Measurements from ENCODE around the gene TMEM87A. TPM values are rescaled to one million over a fixed set of nuclear protein-coding genes. Genes with fewer than 3 reads are reported as not detected.

The TMEM87A gene
- total and polyA plus RNA-seq, 2 of the 4 experiments (the other 2 are of a cell fraction) = 16.6 to 45.3 TPM

GRCh38 chr15:42239528-42240182 is 33.6 kb downstream of the TMEM87A start:
- Histone ChIP-seq H2AK9ac (replicated peaks; ENCODE audit: low read depth, low read length, poor library complexity) (no peak overlapping the region), H3K56ac (ENCODE audit: extremely low read depth, insufficient read depth, low read length) (no peak overlapping the region), H3K9ac (ENCODE audit: low read depth, low read length) (no peak overlapping the region), H3K79me1 (ENCODE audit: low read depth in 1 of 2, low read length in 2 of 2) (peaks cover 14 to 41% of the 10 kb centered on the region in 2 experiments), H4K5ac (ENCODE audit: low read depth, low read length) (peak overlapping the region; percentile 55; the same call in 1 of the 2 replicates), H3K9me1 (ENCODE audit: insufficient read depth, low read length) (peaks cover 3% of the 10 kb centered on the region; the same call in 1 of the 2 replicates), H3K36me3 (ENCODE audit: control insufficient read depth, insufficient read depth, low read length) (peaks cover 24% of the 10 kb centered on the region), H2AK5ac (ENCODE audit: low read depth, low read length) (no peak overlapping the region), H3K14ac (replicated peaks; ENCODE audit: low read depth, low read length) (no peak overlapping the region), H3K18ac (ENCODE audit: low read depth, low read length) (peak overlapping the region; percentile 69; the same call in 1 of the 2 replicates), H3K4me3 (ENCODE audit: insufficient read depth, low read depth, low read length) (no peak overlapping the region), H2BK20ac (ENCODE audit: low read depth, low read length) (no peak overlapping the region), H3K4me2 (ENCODE audit: low read depth, low read length) (peak overlapping the region; percentile 74; the same call in 1 of the 2 replicates), H4K8ac (ENCODE audit: low read depth in 2 of 2, low read length in 2 of 2) (peak overlapping the region in 1 of 2 experiments; percentile 54; a peak in 2 of 4 replicates), H4K20me1 (ENCODE audit: insufficient read depth, low read length) (no peaks in the 10 kb centered on the region), H2AFZ (replicated peaks; ENCODE audit: low read length, poor library complexity) (no peak overlapping the region), H3K4ac (ENCODE audit: low read depth, low read length) (no peak overlapping the region), H3K23ac (ENCODE audit: low read depth, low read length) (no peak overlapping the region; the same call in 1 of the 2 replicates), H4K91ac (ENCODE audit: insufficient read depth, low read depth, low read length) (no peak overlapping the region), H3K9me3 (ENCODE audit: control insufficient read depth, insufficient read depth, low read length) (no peaks in the 10 kb centered on the region), H2BK120ac (ENCODE audit: low read depth, low read length) (peak overlapping the region; percentile 11; the same call in 1 of the 2 replicates), H3K27ac (ENCODE audit: insufficient read depth, low read length) (peak overlapping the region; percentile 61; the same call in 1 of the 2 replicates), H3K4me1 (ENCODE audit: control insufficient read depth, insufficient read depth, low read length) (peaks cover 2% of the 10 kb centered on the region; the same call in 1 of the 2 replicates), H2BK5ac (ENCODE audit: low read depth, low read length, poor library complexity, severe bottlenecking) (peak overlapping the region; percentile 88), H2BK15ac (ENCODE audit: low read depth, low read length) (no peak overlapping the region), H3K27me3 (ENCODE audit: control insufficient read depth, insufficient read depth, low read length) (no peaks in the 10 kb centered on the region)
- peak; percentile 89 for ATAC-seq (ENCODE audit: low read depth)
- in situ Hi-C loops (cut with MboI; ENCODE audit: low sequenced_read_pairs) (no loop called here), intact Hi-C loops (cut with micrococcal nuclease) (no loop called here), dilution Hi-C loops (cut with HindIII; ENCODE audit: low sequenced_read_pairs, unreplicated experiment) (no loop called here)
- no TSS peak for BruUV-seq (replicated peaks)
- CTCF ChIA-PET = no interaction called here
- POLR2A ChIA-PET (ENCODE audit: unreplicated experiment) = no interaction called here
- DNase-seq = peak; percentile 46
- TF ChIP-seq USF2 (IDR thresholded peaks at IDR 0.05; ENCODE audit: low read depth, low read length) (no peak), BHLHE40 (IDR thresholded peaks at IDR 0.05; ENCODE audit: low read depth, low read length) (no peak), FOS (IDR thresholded peaks at IDR 0.05; ENCODE audit: low read depth, low read length) (no peak), MAZ (IDR thresholded peaks at IDR 0.05; ENCODE audit: borderline replicate concordance, low read depth, low read length) (no peak), MXI1 (IDR thresholded peaks at IDR 0.05; ENCODE audit: borderline replicate concordance, low read depth, low read length) (no peak), CHD1 (IDR thresholded peaks at IDR 0.05; ENCODE audit: low read depth, low read length) (no peak), CEBPB (IDR thresholded peaks at IDR 0.05; ENCODE audit: low read depth, low read length) (no peak), ELK1 (IDR thresholded peaks at IDR 0.05; ENCODE audit: borderline replicate concordance, low read depth, low read length) (no peak), RFX5 (IDR thresholded peaks at IDR 0.05; ENCODE audit: low read depth, low read length) (no peak)
- TF ChIP-seq, protein P1, sequence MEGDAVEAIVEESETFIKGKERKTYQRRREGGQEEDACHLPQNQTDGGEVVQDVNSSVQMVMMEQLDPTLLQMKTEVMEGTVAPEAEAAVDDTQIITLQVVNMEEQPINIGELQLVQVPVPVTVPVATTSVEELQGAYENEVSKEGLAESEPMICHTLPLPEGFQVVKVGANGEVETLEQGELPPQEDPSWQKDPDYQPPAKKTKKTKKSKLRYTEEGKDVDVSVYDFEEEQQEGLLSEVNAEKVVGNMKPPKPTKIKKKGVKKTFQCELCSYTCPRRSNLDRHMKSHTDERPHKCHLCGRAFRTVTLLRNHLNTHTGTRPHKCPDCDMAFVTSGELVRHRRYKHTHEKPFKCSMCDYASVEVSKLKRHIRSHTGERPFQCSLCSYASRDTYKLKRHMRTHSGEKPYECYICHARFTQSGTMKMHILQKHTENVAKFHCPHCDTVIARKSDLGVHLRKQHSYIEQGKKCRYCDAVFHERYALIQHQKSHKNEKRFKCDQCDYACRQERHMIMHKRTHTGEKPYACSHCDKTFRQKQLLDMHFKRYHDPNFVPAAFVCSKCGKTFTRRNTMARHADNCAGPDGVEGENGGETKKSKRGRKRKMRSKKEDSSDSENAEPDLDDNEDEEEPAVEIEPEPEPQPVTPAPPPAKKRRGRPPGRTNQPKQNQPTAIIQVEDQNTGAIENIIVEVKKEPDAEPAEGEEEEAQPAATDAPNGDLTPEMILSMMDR (conservative IDR thresholded peaks at IDR 0.05; ENCODE audit: low read depth, low read length) = no peak

All from IMR-90 (cell line).